Ishikawa (cell line): ENCODE measurements around the gene FOXP1.

ENCODE experiments used
- CEBPB ChIP-seq: IDR thresholded peaks from 2 replicates; pipeline ENCODE4 v1.6.1; 2012
- CREB1 ChIP-seq: IDR thresholded peaks from 2 replicates; pipeline ENCODE4 v1.6.1; 2012; ENCODE audit warnings: low read depth
- EGR1 ChIP-seq: IDR thresholded peaks from 2 replicates; pipeline ENCODE4 v1.6.1; 2012
- EP300 ChIP-seq: IDR thresholded peaks from 2 replicates; pipeline ENCODE4 v1.6.1; 2012; ENCODE audit warnings: borderline replicate concordance
- FOXM1 ChIP-seq: IDR thresholded peaks from 2 replicates; pipeline ENCODE4 v1.6.1; 2012; ENCODE audit warnings: low read depth, borderline replicate concordance
- MAX ChIP-seq: IDR thresholded peaks from 2 replicates; pipeline ENCODE4 v1.6.1; 2012
- NFIC ChIP-seq: IDR thresholded peaks from 2 replicates; pipeline ENCODE4 v1.6.1; 2012
- RAD21 ChIP-seq: IDR thresholded peaks from 2 replicates; pipeline ENCODE4 v1.6.1; 2012; ENCODE audit warnings: low read depth
- REST ChIP-seq: IDR thresholded peaks from 2 replicates; pipeline ENCODE4 v1.6.1; 2012; ENCODE audit warnings: low read depth, mild to moderate bottlenecking
- TAF1 ChIP-seq: IDR thresholded peaks from 2 replicates; pipeline ENCODE4 v1.6.1; 2012; ENCODE audit warnings: low read depth, mild to moderate bottlenecking
- TCF12 ChIP-seq: IDR thresholded peaks from 2 replicates; pipeline ENCODE4 v1.6.1; 2012; ENCODE audit warnings: low read depth
- TEAD4 ChIP-seq: IDR thresholded peaks from 2 replicates; pipeline ENCODE4 v1.6.1; 2012
- USF1 ChIP-seq: IDR thresholded peaks from 2 replicates; pipeline ENCODE4 v1.6.1; 2012
- YY1 ChIP-seq: IDR thresholded peaks from 2 replicates; pipeline ENCODE4 v1.6.1; 2012; ENCODE audit warnings: low read depth
- ZBTB7A ChIP-seq: IDR thresholded peaks from 2 replicates; pipeline ENCODE4 v1.6.1; 2012; ENCODE audit warnings: low read depth

Gene FOXP1

GRCh38 chr3:70990185-70990584 is 593.3 kb downstream of the FOXP1 start:
- TF ChIP-seq FOXM1 (no peak), CREB1 (no peak), ZBTB7A (no peak)

GRCh38 chr3:70989174-70989573 is 594.4 kb downstream of the FOXP1 start:
- no peak for TF ChIP-seq YY1
- no peak for TF ChIP-seq EGR1
- TF ChIP-seq TCF12 = no peak
- TF ChIP-seq CEBPB = no peak
- TF ChIP-seq TAF1 = no peak
- TF ChIP-seq ZBTB7A = no peak
- no peak for TF ChIP-seq USF1
- no peak for TF ChIP-seq REST
- no peak for TF ChIP-seq MAX
- TF ChIP-seq EP300 = no peak
- TF ChIP-seq FOXM1 = no peak
- TF ChIP-seq TEAD4 = no peak
- TF ChIP-seq CREB1 = no peak
- TF ChIP-seq NFIC = no peak
- TF ChIP-seq RAD21 = no peak

- TF ChIP-seq YY1 = no peak
- TF ChIP-seq NFIC = no peak
- no peak for TF ChIP-seq TCF12
- TF ChIP-seq ZBTB7A = no peak
- TF ChIP-seq CEBPB = no peak
- no peak for TF ChIP-seq CREB1
- TF ChIP-seq TEAD4 = no peak
- TF ChIP-seq MAX = no peak
- no peak for TF ChIP-seq RAD21
- TF ChIP-seq REST = no peak
- TF ChIP-seq USF1 = no peak
- TF ChIP-seq FOXM1 = no peak
- no peak for TF ChIP-seq EGR1
- TF ChIP-seq EP300 = no peak
- no peak for TF ChIP-seq TAF1
These were observed 595.4 kb downstream of the FOXP1 start for GRCh38 chr3:70988111-70988510.

GRCh38 chr3:70985572-70985971 is 598.0 kb downstream of the FOXP1 start:
- TF ChIP-seq NFIC = no peak
- TF ChIP-seq USF1 = no peak
- no peak for TF ChIP-seq EGR1
- no peak for TF ChIP-seq TAF1

- TF ChIP-seq TAF1 (no peak), CEBPB (no peak), YY1 (no peak), USF1 (no peak), CREB1 (no peak), MAX (no peak), TEAD4 (no peak), FOXM1 (no peak), EGR1 (no peak), EP300 (no peak), RAD21 (no peak), TCF12 (no peak), ZBTB7A (no peak)
These were observed 598.6 kb downstream of the FOXP1 start for GRCh38 chr3:70984776-70985482.
